ENCODE results near the gene ACP1.

ACP1 gene

GRCh38 chr2:256094-256493, 8.7 kb upstream of the ACP1 start:
- TF ChIP-seq CTCF (IDR thresholded peaks at IDR 0.05; ENCODE audit: insufficient read depth, low read length, poor library complexity, severe bottlenecking) (no peak), EZH2phosphoT487 (conservative IDR thresholded peaks at IDR 0.05; ENCODE audit: low read length) (no peak)
- Histone ChIP-seq H3K27ac (ENCODE audit: low read depth, low read length) (no peak overlapping the region), H3K27me3 (ENCODE audit: low read length) (no peaks in the 10 kb centered on the region), H3K4me3 (ENCODE audit: insufficient read depth, low read length, poor library complexity, severe bottlenecking) (no peak overlapping the region), H3K9me2 (replicated peaks; ENCODE audit: insufficient read depth, low read length) (no peaks in the 10 kb centered on the region), H3K9me3 (ENCODE audit: insufficient read depth, low read length) (peaks cover 11% of the 10 kb centered on the region; the same call in 1 of the 2 replicates), H3F3A (ENCODE audit: insufficient read depth) (no peaks in the 10 kb centered on the region), H3K36me3 (ENCODE audit: low read length) (peaks cover 2% of the 10 kb centered on the region; the same call in 1 of the 2 replicates), H3K4me2 (ENCODE audit: low read depth, low read length, poor library complexity, severe bottlenecking) (no peak overlapping the region), H2AFZ (ENCODE audit: low read depth, low read length, severe bottlenecking) (no peak overlapping the region), H3K79me2 (ENCODE audit: insufficient read depth, low read length) (no peaks in the 10 kb centered on the region), H4K20me1 (ENCODE audit: low read depth, low read length) (no peaks in the 10 kb centered on the region), H3K9ac (ENCODE audit: low read length) (no peak overlapping the region)

- Histone ChIP-seq H3K9ac (ENCODE audit: low read length) (no peak overlapping the region), H3K4me3 (ENCODE audit: insufficient read depth, low read length, poor library complexity, severe bottlenecking) (no peak overlapping the region), H3K36me3 (ENCODE audit: low read length) (peaks cover 2% of the 10 kb centered on the region; the same call in 1 of the 2 replicates), H3K9me3 (ENCODE audit: insufficient read depth, low read length) (peaks cover 11% of the 10 kb centered on the region; the same call in 1 of the 2 replicates), H3K27ac (ENCODE audit: low read depth, low read length) (no peak overlapping the region), H3K79me2 (ENCODE audit: insufficient read depth, low read length) (no peaks in the 10 kb centered on the region), H3K9me2 (replicated peaks; ENCODE audit: insufficient read depth, low read length) (no peaks in the 10 kb centered on the region), H4K20me1 (ENCODE audit: low read depth, low read length) (no peaks in the 10 kb centered on the region), H3K27me3 (ENCODE audit: low read length) (no peaks in the 10 kb centered on the region), H3F3A (ENCODE audit: insufficient read depth) (peaks cover 10% of the 10 kb centered on the region), H3K4me2 (ENCODE audit: low read depth, low read length, poor library complexity, severe bottlenecking) (no peak overlapping the region), H2AFZ (ENCODE audit: low read depth, low read length, severe bottlenecking) (no peak overlapping the region)
- TF ChIP-seq EZH2phosphoT487 (conservative IDR thresholded peaks at IDR 0.05; ENCODE audit: low read length) (no peak), CTCF (IDR thresholded peaks at IDR 0.05; ENCODE audit: insufficient read depth, low read length, poor library complexity, severe bottlenecking) (no peak)
These were observed 7.3 kb upstream of the ACP1 start for GRCh38 chr2:257429-257828.

- H3K9ac ChIP-seq (ENCODE audit: low read length), result no peak overlapping the region
- H3F3A ChIP-seq (ENCODE audit: insufficient read depth), result peaks cover 14% of the 10 kb centered on the region
- H3K4me2 ChIP-seq (ENCODE audit: low read depth, low read length, poor library complexity, severe bottlenecking), result no peak overlapping the region
- peaks cover 2% of the 10 kb centered on the region; the same call in 1 of the 2 replicates for H3K36me3 ChIP-seq (ENCODE audit: low read length)
- H3K79me2 ChIP-seq (ENCODE audit: insufficient read depth, low read length), result no peaks in the 10 kb centered on the region
- no peaks in the 10 kb centered on the region for H3K27me3 ChIP-seq (ENCODE audit: low read length)
- no peaks in the 10 kb centered on the region for H3K9me2 ChIP-seq (replicated peaks; ENCODE audit: insufficient read depth, low read length)
- H2AFZ ChIP-seq (ENCODE audit: low read depth, low read length, severe bottlenecking), result no peak overlapping the region
- no peak overlapping the region for H3K27ac ChIP-seq (ENCODE audit: low read depth, low read length)
- H3K4me3 ChIP-seq (ENCODE audit: insufficient read depth, low read length, poor library complexity, severe bottlenecking), result no peak overlapping the region
- H3K9me3 ChIP-seq (ENCODE audit: insufficient read depth, low read length), result peaks cover 11% of the 10 kb centered on the region; the same call in 1 of the 2 replicates
- TF ChIP-seq CTCF (IDR thresholded peaks at IDR 0.05; ENCODE audit: insufficient read depth, low read length, poor library complexity, severe bottlenecking) (no peak), EZH2phosphoT487 (conservative IDR thresholded peaks at IDR 0.05; ENCODE audit: low read length) (no peak)
- H4K20me1 ChIP-seq (ENCODE audit: low read depth, low read length), result no peaks in the 10 kb centered on the region
These were observed 6.9 kb upstream of the ACP1 start for GRCh38 chr2:257842-258241.
